K562 (cell line): ENCODE measurements around the gene ZNF18. TPM values are rescaled to one million over a fixed set of nuclear protein-coding genes. Genes with fewer than 3 reads are reported as not detected.

Experiments used
- ATAC-seq: fragments of 200-7000 bp; cut with Tn5 transposase; 3 replicates; pipeline ENCODE4 v1.9.1; 2020; ENCODE audit warnings: moderate library complexity
- BruUV-seq: library from RNA; stranded (reverse); fragments of 400-500 nt; replicated peaks from 2 replicates; lab custom pipeline; 2021; lab: Mats Ljungman, UMichigan
- CTCF ChIA-PET: fragments of 300-600 bp; formaldehyde crosslinking; extraction: SDS; loops from one replicate; lab custom pipeline; 2021; ENCODE audit warnings: low intra/inter-chr PET ratio; lab: Yijun Ruan, JAX
- POLR2A ChIA-PET: fragments of 300-600, 350-650 bp; sonication (Branson Sonifier 250); formaldehyde crosslinking; extraction: SDS; loops from one replicate; lab custom pipeline; 2021; ENCODE audit warnings: antibody characterized with exemption, inconsistent platforms; lab: Yijun Ruan, JAX
- DNase-seq, 4 experiments: peaks; one replicate each; pipeline versions ENCODE4 v3.0.0 to v3.0.0-alpha.2; 2011 to 2018; ENCODE audit warnings: low spot score in 3 of 4, mixed read lengths in 3 of 4; ENCODE audit errors: extremely low read depth in 1 of 4
- FAIRE-seq: peaks from 2 replicates; lab custom pipeline; 2011; peaks lifted over from hg19 to GRCh38; lab: Jason Lieb, UNC
- H2AFZ ChIP-seq: 2 replicates; pipeline ENCODE4 v1.6.0; 2011; ENCODE audit warnings: low read depth, low read length, control low read depth, inconsistent platforms
- H3K27ac ChIP-seq: fragments of 200-600 bp; 3 replicates; pipeline ENCODE4 v1.8.0; 2011; ENCODE audit warnings: low read depth, mild to moderate bottlenecking, control low read depth, inconsistent platforms, low read length, moderate library complexity, mixed read lengths; ENCODE audit errors: extremely low read depth
- H3K27me3 ChIP-seq, 2 experiments: fragments of 300-600 bp in 1 of 2; 2 replicates in 1 of 2; 3 replicates in 1 of 2; pipeline versions ENCODE4 v1.6.0 to v1.8.0; 2011; ENCODE audit warnings: inconsistent platforms in 2 of 2, low read length in 2 of 2, mild to moderate bottlenecking in 1 of 2, mixed read lengths in 1 of 2, moderate library complexity in 1 of 2; ENCODE audit not compliant: control insufficient read depth in 2 of 2, insufficient read depth in 2 of 2
- H3K36me3 ChIP-seq: fragments of 300-600 bp; 3 replicates; pipeline ENCODE4 v1.8.0; 2011; ENCODE audit warnings: mild to moderate bottlenecking, low read length, inconsistent platforms; ENCODE audit not compliant: control insufficient read depth, insufficient read depth
- H3K4me1 ChIP-seq, 2 experiments: fragments of 200-600 bp in 1 of 2; replicated peaks in 1 of 2; 2 replicates in 1 of 2; 3 replicates in 1 of 2; pipeline versions ENCODE4 v1.5.1 to v1.8.0; 2011; ENCODE audit warnings: inconsistent platforms in 2 of 2, low read length in 2 of 2, mild to moderate bottlenecking in 1 of 2, mixed read lengths in 1 of 2, moderate library complexity in 1 of 2; ENCODE audit not compliant: control insufficient read depth in 2 of 2, insufficient read depth in 2 of 2
- H3K4me2 ChIP-seq: 2 replicates; pipeline ENCODE4 v1.6.1; 2011; ENCODE audit warnings: low read length, control low read depth, inconsistent platforms, mixed read lengths; ENCODE audit not compliant: insufficient read depth
- H3K4me3 ChIP-seq: fragments of 200-600 bp; sonication (generic), shearing (Covaris generic); 2 replicates; pipeline ENCODE4 v1.5.1; 2016; ENCODE audit warnings: control low read depth, inconsistent platforms
- H3K79me2 ChIP-seq: fragments of 200-600 bp; 3 replicates; pipeline ENCODE4 v1.8.0; 2011; ENCODE audit warnings: low read length, inconsistent platforms; ENCODE audit not compliant: control insufficient read depth, insufficient read depth
- H3K9ac ChIP-seq, 2 experiments: 2 replicates each; pipeline versions ENCODE4 v1.6.0 to v1.6.1; 2011; ENCODE audit warnings: low read depth in 2 of 2, low read length in 2 of 2, control low read depth in 1 of 2, inconsistent platforms in 1 of 2, mild to moderate bottlenecking in 1 of 2, mixed read lengths in 1 of 2; ENCODE audit not compliant: insufficient read depth in 1 of 2
- H3K9me1 ChIP-seq: one replicate; pipeline ENCODE4 v1.6.0; 2011; ENCODE audit warnings: inconsistent platforms, mild to moderate bottlenecking, low read length, moderate library complexity; ENCODE audit not compliant: control insufficient read depth, insufficient read depth
- H3K9me3 ChIP-seq: replicated peaks from 2 replicates; pipeline ENCODE4 v1.5.1; 2011; ENCODE audit warnings: low read depth, low read length, inconsistent platforms; ENCODE audit not compliant: control insufficient read depth, insufficient read depth
- H4K20me1 ChIP-seq: replicated peaks from 2 replicates; pipeline ENCODE4 v1.6.1; 2011; ENCODE audit warnings: low read length, inconsistent platforms, mixed read lengths; ENCODE audit not compliant: control insufficient read depth, insufficient read depth
- CHD2 ChIP-seq: IDR thresholded peaks from 2 replicates; pipeline ENCODE4 v1.6.1; 2011; ENCODE audit warnings: low read depth, low read length
- ETV5 ChIP-seq: sonication (generic); formaldehyde crosslinking; IDR thresholded peaks from 2 replicates; pipeline ENCODE4 v1.4.0; 2020; ENCODE audit warnings: low read depth, mild to moderate bottlenecking, missing genetic modification reagents
- FOXP4 ChIP-seq: sonication (generic); formaldehyde crosslinking; IDR thresholded peaks from 2 replicates; pipeline ENCODE4 v1.8.0; 2022; ENCODE audit warnings: mild to moderate bottlenecking, missing genetic modification reagents, borderline replicate concordance
- HBP1 ChIP-seq: fragments of 450-650 bp; formaldehyde crosslinking; IDR thresholded peaks from 2 replicates; pipeline ENCODE4 v1.4.0; 2022; ENCODE audit warnings: missing genetic modification characterization
- MYC ChIP-seq, 2 experiments: fragments of 250-450 bp in 1 of 2; sonication (Bioruptor Pico) in 1 of 2; IDR thresholded peaks; 2 replicates each; pipeline versions ENCODE4 v1.5.1 to v1.6.1; 2012 to 2021; ENCODE audit warnings: low read depth in 2 of 2, borderline replicate concordance in 1 of 2, improper control_type of control experiment in 1 of 2, low read length in 1 of 2, mild to moderate bottlenecking in 1 of 2, moderate library complexity in 1 of 2
- NFRKB ChIP-seq: fragments of 450-650 bp; IDR thresholded peaks from 2 replicates; pipeline ENCODE4 v1.6.1; 2016; ENCODE audit warnings: low read depth
- POLR2B ChIP-seq: fragments of 450-650 bp; IDR thresholded peaks from 2 replicates; pipeline ENCODE4 v1.6.1; 2018; ENCODE audit warnings: low read depth; ENCODE audit not compliant: partially characterized antibody
- RAD51 ChIP-seq: fragments of 450-650 bp; IDR thresholded peaks from 2 replicates; pipeline ENCODE4 v1.7.1; 2016; ENCODE audit warnings: low read depth, mild to moderate bottlenecking, borderline replicate concordance
- TAF9B ChIP-seq: fragments of 450-650 bp; IDR thresholded peaks from 2 replicates; pipeline ENCODE4 v1.6.1; 2018; ENCODE audit warnings: mild to moderate bottlenecking; ENCODE audit not compliant: partially characterized antibody
- ZBTB1 ChIP-seq: sonication (generic); formaldehyde crosslinking; IDR thresholded peaks from 2 replicates; pipeline ENCODE4 v1.8.1; 2023; ENCODE audit warnings: missing genetic modification reagents, low read depth, mild to moderate bottlenecking, borderline replicate concordance
- ZBTB33 ChIP-seq: sonication (generic); formaldehyde crosslinking; IDR thresholded peaks from 2 replicates; pipeline ENCODE4 v1.8.1; 2023; ENCODE audit warnings: mild to moderate bottlenecking, missing genetic modification reagents
- ZBTB43 ChIP-seq: sonication (generic); formaldehyde crosslinking; IDR thresholded peaks from 2 replicates; pipeline ENCODE4 v1.8.0; 2023; ENCODE audit warnings: mild to moderate bottlenecking, missing genetic modification reagents
- ZNF347 ChIP-seq: fragments of 450-650 bp; formaldehyde crosslinking; IDR thresholded peaks from 2 replicates; pipeline ENCODE4 v1.4.0; 2020; ENCODE audit warnings: low read depth, mild to moderate bottlenecking, moderate library complexity
- ZNF644 ChIP-seq: fragments of 200-800 bp; sonication (Bioruptor generic); IDR thresholded peaks from 2 replicates; pipeline ENCODE4 v1.6.1; 2016; ENCODE audit warnings: low read depth, missing genetic modification characterization, missing compliant biosample characterization
- ZNF76 ChIP-seq: fragments of 250-450 bp; sonication (Bioruptor Pico); IDR thresholded peaks from 2 replicates; pipeline ENCODE4 v1.4.0; 2020; ENCODE audit warnings: mild to moderate bottlenecking, moderate library complexity, borderline replicate concordance
- WGBS: fragments of 100-300 bp; shearing (Covaris generic); methylation state at CpG from one replicate; pipeline ENCODE4 v1.1.6; 2016; ENCODE audit warnings: low coverage, mixed read lengths; ENCODE audit not compliant: insufficient coverage; ENCODE audit errors: missing lambda C conversion rate; 5-methylcytosine and 5-hydroxymethylcytosine counted together
- in situ Hi-C: fragments of 300-500 bp; cut with MboI; formaldehyde crosslinking; loops from 4 replicates; pipeline ENCODE4 v1.15.0; 2018; ENCODE audit warnings: inconsistent platforms, mixed read lengths
- intact Hi-C: fragments of 100-400 bp; cut with micrococcal nuclease; formaldehyde crosslinking; loops from 2 replicates; pipeline ENCODE4 v1.14.2; 2022
- polyA plus RNA-seq, 8 experiments: library from polyadenylated mRNA; depleted of rRNA in 4 of 8; stranded (reverse) in 5 of 8; unstranded in 3 of 8; fragments of >200 nt; fragmentation: Nextera tagmentation in 2 of 8; fragmentation: Illumina TruSeq in 1 of 8; extraction: Ambion mirVana in 2 of 8; extraction: Trizol in 1 of 8; gene quantifications; 2 replicates each; pipeline versions ENCODE4 v1.2.1 to v1.2.3, GENCODE V29; 2011 to 2014; ENCODE audit warnings: inconsistent platforms in 1 of 8, missing spikeins in 1 of 8
- total RNA-seq, 7 experiments: library from RNA; depleted of rRNA in 6 of 7; stranded (reverse); fragments of >200 nt in 6 of 7; fragmentation: Illumina TruSeq in 2 of 7; extraction: Trizol in 2 of 7; gene quantifications; 2 replicates each; pipeline versions ENCODE4 v1.2.1 to v1.2.3, GENCODE V29; 2011 to 2021; ENCODE audit warnings: low replicate concordance in 1 of 7

Gene ZNF18
- total and polyA plus RNA-seq, 9 of the 15 experiments (the other 6 are each of a cell fraction or from before 2014, with no cell fraction given) = 1.1 to 5.0 (median 3.4) TPM

GRCh38 chr17:12007466-12007865 is 10.2 kb upstream of the ZNF18 start:
- in situ Hi-C loops = no loop called here
- no peaks in the 10 kb centered on the region for H4K20me1 ChIP-seq
- no peak for FAIRE-seq
- H3K27ac ChIP-seq = no peak overlapping the region
- no peak overlapping the region for H3K9ac ChIP-seq
- H3K4me3 ChIP-seq = no peak overlapping the region
- 11% methylated on average over 5 of the region's 5 CpGs for WGBS
- no peak for DNase-seq
- no peaks in the 10 kb centered on the region; a peak in 1 of 5 replicates for H3K4me1 ChIP-seq
- CTCF ChIA-PET = no interaction called here
- no peak overlapping the region; the same call in 1 of the 2 replicates for H2AFZ ChIP-seq
- BruUV-seq = no TSS peak
- TF ChIP-seq NFRKB (no peak), ZNF644 (tag) (no peak), ZBTB43 (CRISPR knock-in tag) (no peak), FOXP4 (CRISPR knock-in tag) (no peak), RAD51 (no peak), ZNF347 (CRISPR knock-in tag) (no peak), ZBTB1 (CRISPR knock-in tag) (no peak), TAF9B (no peak), ETV5 (CRISPR knock-in tag) (no peak), POLR2B (no peak), HBP1 (no peak), CHD2 (no peak), ZBTB33 (CRISPR knock-in tag) (no peak), ZNF76 (CRISPR knock-in tag) (no peak), MYC (IDR thresholded peaks at IDR 0.05; ENCODE audit: low read depth, low read length) (no peak), MYC (CRISPR knock-in tag; IDR thresholded peaks at IDR 0.05; ENCODE audit: borderline replicate concordance, low read depth) (no peak)
- no peaks in the 10 kb centered on the region for H3K9me3 ChIP-seq
- POLR2A ChIA-PET = interaction anchor here (0.7 to 3.1 kb wide), 3 partner anchors 10 to 15 kb away, joined by 3 to 10 read pairs (median 5); partner anchors contain the start of genes MAP2K4 and ZNF18
- H3K79me2 ChIP-seq = no peaks in the 10 kb centered on the region
- no peak overlapping the region for H3K4me2 ChIP-seq
- H3K36me3 ChIP-seq = no peaks in the 10 kb centered on the region
- H3K9me1 ChIP-seq = no peaks in the 10 kb centered on the region
- ATAC-seq = no peak
- intact Hi-C loops = no loop called here
- no peaks in the 10 kb centered on the region for H3K27me3 ChIP-seq
